Heart right ventricle (tissue), 16 donors: ENCODE data around the gene OSGEPL1. TPM values are rescaled to one million over a fixed set of nuclear protein-coding genes. Genes with fewer than 3 reads are reported as not detected.
"Not testable (repeated sequence)": the region's sequence is repeated elsewhere in the genome, so short reads cannot be mapped to it uniquely, and the experiment has no call there.

Experiments
- ATAC-seq, 8 donors: fragments of 200-7000 bp; cut with Tn5 transposase; one replicate each; pipeline ENCODE4 v1.9.1; 2020; ENCODE audit warnings: mild to moderate bottlenecking in 8 of 8, moderate library complexity in 8 of 8, moderate number of reproducible peaks in 1 of 8
- DNase-seq, 2 donors: peaks; one replicate each; pipeline ENCODE4 v3.0.0-alpha.2; 2020
- H3K27ac ChIP-seq, 10 donors: fragments of 200-600 bp; sonication (generic) in 2 of 10; one replicate each; pipeline versions ENCODE4 v1.5.0 to v1.8.0; 2020 to 2022; ENCODE audit warnings: mild to moderate bottlenecking in 3 of 10
- H3K27me3 ChIP-seq, 7 donors: fragments of 200-600 bp; one replicate each; pipeline ENCODE4 v1.8.0; 2021 to 2022; ENCODE audit warnings: mild to moderate bottlenecking in 2 of 7
- H3K36me3 ChIP-seq, 9 donors: fragments of 200-600 bp; sonication (generic) in 1 of 9; one replicate each; pipeline versions ENCODE4 v1.5.0 to v1.8.0; 2020 to 2022; ENCODE audit warnings: mild to moderate bottlenecking in 2 of 9
- H3K4me1 ChIP-seq, 9 donors: fragments of 200-600 bp; sonication (generic) in 1 of 9; one replicate each; pipeline versions ENCODE4 v1.5.0 to v1.8.0; 2020 to 2022; ENCODE audit warnings: mild to moderate bottlenecking in 4 of 9
- H3K4me3 ChIP-seq, 10 donors: fragments of 200-600 bp; sonication (generic) in 2 of 10; one replicate each; pipeline versions ENCODE4 v1.5.0 to v1.8.0; 2020 to 2022; ENCODE audit warnings: mild to moderate bottlenecking in 7 of 10, moderate library complexity in 2 of 10
- H3K9me3 ChIP-seq, 11 donors: fragments of 200-600 bp in 10 of 11; sonication (generic) in 2 of 11; one replicate each; pipeline versions ENCODE4 v1.5.0 to v1.8.0; 2013 to 2022; ENCODE audit warnings: mild to moderate bottlenecking in 2 of 11, control low read depth in 1 of 11, moderate library complexity in 1 of 11
- WGBS, 2 donors: extraction: QIAGEN DNeasy Blood & Tissue Kit; methylation state at CpG; one replicate each; pipeline ENCODE4 v1.1.7; 2013; ENCODE audit warnings: inconsistent platforms in 1 of 2; 5-methylcytosine and 5-hydroxymethylcytosine counted together
- intact Hi-C, 10 donors: fragments of 100-400 bp; cut with DNase I; formaldehyde crosslinking; loops; one replicate each; pipeline versions ENCODE4 v1.11.1 to v1.14.2; 2022
- polyA plus RNA-seq, 2 donors: library from polyadenylated mRNA; stranded (reverse); fragments of 200-250 nt; gene quantifications; one replicate each; pipeline ENCODE4 v1.2.3, GENCODE V29; 2013
- total RNA-seq, 10 donors: library from RNA; stranded (reverse); fragmentation: NEBNext Ultra II Directional in 3 of 10; extraction: Animal tissue kit (Norgen Biotek cat#: 25700) in 3 of 10; gene quantifications; one replicate each; pipeline versions ENCODE4 v1.2.1 to v1.2.4, GENCODE V29; 2021 to 2023
- TF ChIP-seq, protein P1 (sequence below), 9 donors: fragments of 200-600 bp; sonication (generic) in 2 of 9; IDR thresholded peaks; one replicate each; pipeline versions ENCODE4 v1.5.0 to v1.8.0; 2021 to 2022; ENCODE audit warnings: antibody characterized with exemption in 9 of 9, mild to moderate bottlenecking in 5 of 9, moderate library complexity in 1 of 9
- donor health status: Arrhythmogenic right ventricular cardiomyopathy.
- donor health status: ischemic (EF 13 %, LVEDD 7.1; RV severe dilation, severe dysfunction).
- donor health status: healthy with polysubstance abuse.
- donor health status: DM: no; HTN: yes; CAD: no.
- donor health status: DM: no; HTN: no; CAD: no.
- donor health status: ischemic (EF 25% LVEDD 6.9; RV normal size, moderate dysfunction).
- donor health status: ischemic (EF 25% LVEDD 5.7; RV mildly dilated, moderate dysfunction).
- donor health status: healthy.
- donor health status: DM: yes; HTN: yes; CAD: no.
- donor health status: Ischemic cardiomyopathy.
- donor health status: ischemic (EF 35%, LVEDD 5.7; RV mildly dilated, moderate dysfunction).
- donor health status: nonischemic (EF 11% LVEDD 7.7; RV severe dilation, severe dysfunction).
- donor health status: DM: yes; HTN: yes; CAD: no.
- donor health status: PGD.
- donor health status: ischemic (EF 29% LVEDD 5.4; RV normal size, mild dysfunction).
- donor health status: nonischemic (EF 23%, LVEDD 6.1; RV moderate dilation, normal function).

Gene OSGEPL1
- total and polyA plus RNA-seq, 12 donors: 3.9 to 14.1 (median 9.7) TPM

DNA sequence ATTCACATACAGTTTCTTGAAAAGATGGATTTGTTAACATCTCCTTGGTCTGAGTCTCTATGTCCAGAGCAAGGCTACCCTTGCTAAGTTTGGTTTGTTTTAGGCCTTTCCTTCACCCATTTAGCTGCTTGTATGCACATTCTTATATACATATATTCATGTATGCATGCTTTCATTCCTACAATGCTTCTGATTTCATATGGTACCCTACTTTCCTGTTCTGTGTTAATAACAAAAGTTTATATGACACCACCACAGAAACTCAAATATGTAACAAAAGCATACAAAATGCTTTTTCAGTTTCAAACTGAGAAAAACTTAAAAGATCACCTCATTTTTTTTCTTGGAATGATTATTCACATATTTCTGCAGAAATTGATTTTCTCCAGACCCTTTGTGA lies 39.4 kb downstream of the OSGEPL1 start:
- ATAC-seq (no peak), DNase-seq (no peak)
- intact Hi-C loops: no loop called here
- no peaks in the 10 kb centered on the region for H3K4me1 ChIP-seq
- no peak overlapping the region for H3K4me3 ChIP-seq
- H3K36me3 ChIP-seq: peaks cover 0 to 32% (median 3%) of the 10 kb centered on the region in 9 donors
- no peak overlapping the region for H3K27ac ChIP-seq
- TF ChIP-seq, protein P1, sequence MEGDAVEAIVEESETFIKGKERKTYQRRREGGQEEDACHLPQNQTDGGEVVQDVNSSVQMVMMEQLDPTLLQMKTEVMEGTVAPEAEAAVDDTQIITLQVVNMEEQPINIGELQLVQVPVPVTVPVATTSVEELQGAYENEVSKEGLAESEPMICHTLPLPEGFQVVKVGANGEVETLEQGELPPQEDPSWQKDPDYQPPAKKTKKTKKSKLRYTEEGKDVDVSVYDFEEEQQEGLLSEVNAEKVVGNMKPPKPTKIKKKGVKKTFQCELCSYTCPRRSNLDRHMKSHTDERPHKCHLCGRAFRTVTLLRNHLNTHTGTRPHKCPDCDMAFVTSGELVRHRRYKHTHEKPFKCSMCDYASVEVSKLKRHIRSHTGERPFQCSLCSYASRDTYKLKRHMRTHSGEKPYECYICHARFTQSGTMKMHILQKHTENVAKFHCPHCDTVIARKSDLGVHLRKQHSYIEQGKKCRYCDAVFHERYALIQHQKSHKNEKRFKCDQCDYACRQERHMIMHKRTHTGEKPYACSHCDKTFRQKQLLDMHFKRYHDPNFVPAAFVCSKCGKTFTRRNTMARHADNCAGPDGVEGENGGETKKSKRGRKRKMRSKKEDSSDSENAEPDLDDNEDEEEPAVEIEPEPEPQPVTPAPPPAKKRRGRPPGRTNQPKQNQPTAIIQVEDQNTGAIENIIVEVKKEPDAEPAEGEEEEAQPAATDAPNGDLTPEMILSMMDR (IDR thresholded peaks at IDR 0.05): no peak
- no peaks in the 10 kb centered on the region for H3K9me3 ChIP-seq
- H3K27me3 ChIP-seq: no peaks in the 10 kb centered on the region

DNA sequence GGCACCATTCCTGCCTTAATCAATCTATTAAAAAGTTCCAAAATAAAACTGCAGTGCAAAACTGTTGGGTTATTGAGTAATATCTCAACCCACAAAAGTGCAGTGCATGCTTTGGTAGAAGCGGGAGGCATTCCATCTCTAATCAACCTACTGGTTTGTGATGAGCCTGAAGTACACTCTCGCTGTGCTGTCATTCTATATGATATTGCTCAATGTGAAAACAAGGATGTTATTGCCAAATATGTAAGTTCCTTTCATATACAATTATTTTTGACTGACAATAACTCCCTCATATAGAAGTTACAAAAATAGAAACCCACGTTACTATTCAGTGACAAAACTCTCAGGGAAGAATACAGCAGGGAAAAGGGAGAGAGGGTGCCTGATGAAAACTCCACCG lies 43.0 kb downstream of the OSGEPL1 start:
- TF ChIP-seq, protein P1 (IDR thresholded peaks at IDR 0.05): no peak
- WGBS, 2 donors: 90 to 91% methylated on average over 4 of the region's 4 CpGs

DNA sequence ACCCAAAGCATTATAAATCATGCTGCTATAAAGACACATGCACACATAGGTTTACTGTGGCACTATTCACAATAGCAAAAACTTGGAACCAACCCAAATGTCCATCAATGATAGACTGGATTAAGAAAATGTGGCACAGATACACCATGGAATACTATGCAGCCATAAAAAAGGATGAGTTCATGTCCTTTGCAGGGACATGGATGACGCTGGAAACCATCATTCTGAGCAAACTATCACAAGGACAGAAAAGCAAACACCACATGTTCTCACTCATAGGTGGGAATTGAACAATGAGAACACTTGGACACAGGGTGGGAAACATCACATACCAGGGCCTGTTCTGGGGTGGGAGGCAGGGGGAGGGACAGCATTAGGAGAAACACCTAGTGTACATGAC lies 45.0 kb downstream of the OSGEPL1 start:
- H3K27me3 ChIP-seq, H3K4me1 ChIP-seq, intact Hi-C loops, DNase-seq, H3K4me3 ChIP-seq, ATAC-seq, H3K27ac ChIP-seq: not testable (repeated sequence)
- Histone ChIP-seq H3K36me3 (peaks cover 0 to 25% (median 0%) of the 10 kb centered on the region in 9 donors), H3K9me3 (peaks cover 0 to 21% (median 0%) of the 10 kb centered on the region in 11 donors)
- 84 to 93% methylated on average over 1 of the region's 1 CpG for WGBS, 2 donors

More for the DNA sequence above, 43.0 kb downstream of the OSGEPL1 start:
- intact Hi-C loops: no loop called here
- Histone ChIP-seq H3K27me3 (no peaks in the 10 kb centered on the region), H3K27ac (no peak overlapping the region), H3K36me3 (peaks cover 0 to 25% (median 0%) of the 10 kb centered on the region in 9 donors), H3K4me1 (no peaks in the 10 kb centered on the region), H3K4me3 (no peak overlapping the region), H3K9me3 (peaks cover 0 to 21% (median 0%) of the 10 kb centered on the region in 11 donors)
- DNase-seq (no peak), ATAC-seq (no peak)

DNA sequence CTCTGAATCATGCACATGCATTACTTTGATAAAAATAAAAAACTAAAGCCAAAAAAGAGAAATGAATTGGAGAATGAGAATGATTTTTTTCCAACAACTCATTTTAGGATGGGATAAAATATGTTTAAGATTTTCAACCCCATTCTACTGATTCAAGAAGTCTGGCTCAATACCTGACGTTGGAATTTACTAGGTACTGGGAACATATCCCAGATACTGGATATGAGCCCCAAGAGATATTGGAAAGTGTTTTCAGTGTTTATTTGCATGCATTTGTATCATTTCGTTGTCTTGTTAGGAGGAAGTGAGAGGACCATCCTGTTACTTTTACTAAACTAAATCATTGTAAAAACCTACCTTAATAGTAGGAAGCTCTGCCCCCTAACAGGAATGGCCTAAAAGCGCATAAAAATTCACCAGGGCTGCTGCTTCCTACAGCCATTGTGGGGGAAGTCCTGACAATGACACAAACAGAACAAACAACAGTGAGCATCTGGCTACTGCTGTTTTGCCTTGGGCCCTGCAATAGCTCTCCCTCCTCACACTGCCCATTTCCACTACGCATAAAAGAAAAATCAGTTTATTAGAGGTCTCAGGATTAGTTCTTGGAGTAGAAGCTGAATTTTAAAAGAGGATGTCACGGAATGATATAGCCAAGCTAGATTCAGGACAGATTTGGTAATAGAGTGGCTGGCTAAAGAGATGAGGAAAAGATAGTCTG lies 52.9 kb downstream of the OSGEPL1 start:
- no peaks in the 10 kb centered on the region for H3K4me1 ChIP-seq
- DNase-seq (no peak), ATAC-seq (no peak)
- peaks cover 0 to 50% (median 15%) of the 10 kb centered on the region in 9 donors for H3K36me3 ChIP-seq
- no peak overlapping the region for H3K4me3 ChIP-seq
- H3K27ac ChIP-seq: no peak overlapping the region
- TF ChIP-seq, protein P1 (IDR thresholded peaks at IDR 0.05): no peak
- WGBS, 2 donors: 93% methylated on average over 5 of the region's 5 CpGs
- no peaks in the 10 kb centered on the region for H3K27me3 ChIP-seq
- intact Hi-C loops: no loop called here
- no peaks in the 10 kb centered on the region for H3K9me3 ChIP-seq

DNA sequence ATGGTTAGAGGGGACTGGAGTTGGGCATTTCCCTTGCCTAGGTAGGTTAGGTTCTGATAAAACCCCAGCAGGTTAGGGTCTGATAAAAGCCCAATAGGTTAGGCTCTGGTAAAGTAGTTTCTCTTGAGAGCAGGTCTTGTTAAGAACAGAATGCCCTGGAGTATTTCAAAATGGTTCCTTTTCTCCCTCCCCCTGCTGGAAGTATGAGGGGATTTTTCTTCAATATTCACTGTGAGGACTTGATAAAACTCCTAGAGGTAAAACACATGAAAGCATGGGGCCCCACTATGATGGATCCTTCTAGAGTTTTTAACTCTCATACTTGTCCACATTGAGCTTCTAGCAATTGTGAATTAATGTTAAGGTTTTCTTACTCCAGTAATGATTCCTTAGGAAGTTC lies 60.5 kb downstream of the OSGEPL1 start:
- Histone ChIP-seq H3K4me1 (peaks cover 0 to 9% (median 0%) of the 10 kb centered on the region in 9 donors), H3K4me3 (no peak overlapping the region), H3K36me3 (peaks cover 0 to 36% (median 7%) of the 10 kb centered on the region in 9 donors), H3K9me3 (no peaks in the 10 kb centered on the region), H3K27me3 (no peaks in the 10 kb centered on the region), H3K27ac (no peak overlapping the region)
- ATAC-seq: no peak
- intact Hi-C loops: no loop called here
- no peak for DNase-seq
- TF ChIP-seq, protein P1 (IDR thresholded peaks at IDR 0.05): no peak
